ENCODE measurements around the gene CDK17. TPM values are rescaled to one million over a fixed set of nuclear protein-coding genes. Genes with fewer than 3 reads are reported as not detected.

The CDK17 gene
- total RNA-seq, 2 experiments from 2014 or later: 38.0 to 39.4 TPM

GRCh38 chr12:96302687-96303310 lies 97.4 kb downstream of the CDK17 start:
- Mint-ChIP-seq H3K27ac (no peak overlapping the region), H3K36me3 (ENCODE audit: low read depth) (peaks cover 12% of the 10 kb centered on the region), H3K4me3 (no peak overlapping the region), H3K9me3 (ENCODE audit: low read depth) (no peaks in the 10 kb centered on the region), H3K4me1 (peaks cover 8% of the 10 kb centered on the region), H3K27me3 (no peaks in the 10 kb centered on the region)
- CTCF ChIA-PET: interaction anchor here (0.6 to 1.7 kb wide), 6 partner anchors 10 to 146 kb away, joined by 3 to 9 read pairs (median 4); no protein-coding TSS in a partner anchor
- ATAC-seq: no peak
- intact Hi-C loops (cut with DNase I, micrococcal nuclease): no loop called here
- POLR2A ChIA-PET: no interaction called here
- DNase-seq: no peak

GRCh38 chr12:96301732-96302131 lies 98.5 kb downstream of the CDK17 start:
- POLR2A ChIA-PET: no interaction called here
- ATAC-seq (no peak), DNase-seq (no peak)
- CTCF ChIA-PET: no interaction called here
- no peak overlapping the region for H3K27ac Mint-ChIP-seq
- H3K4me3 Mint-ChIP-seq: no peak overlapping the region
- peaks cover 16% of the 10 kb centered on the region for H3K36me3 Mint-ChIP-seq (ENCODE audit: low read depth)
- intact Hi-C loops (cut with DNase I, micrococcal nuclease): no loop called here
- H3K27me3 Mint-ChIP-seq: no peaks in the 10 kb centered on the region
- no peaks in the 10 kb centered on the region for H3K9me3 Mint-ChIP-seq (ENCODE audit: low read depth)
- peaks cover 9% of the 10 kb centered on the region for H3K4me1 Mint-ChIP-seq

DNA sequence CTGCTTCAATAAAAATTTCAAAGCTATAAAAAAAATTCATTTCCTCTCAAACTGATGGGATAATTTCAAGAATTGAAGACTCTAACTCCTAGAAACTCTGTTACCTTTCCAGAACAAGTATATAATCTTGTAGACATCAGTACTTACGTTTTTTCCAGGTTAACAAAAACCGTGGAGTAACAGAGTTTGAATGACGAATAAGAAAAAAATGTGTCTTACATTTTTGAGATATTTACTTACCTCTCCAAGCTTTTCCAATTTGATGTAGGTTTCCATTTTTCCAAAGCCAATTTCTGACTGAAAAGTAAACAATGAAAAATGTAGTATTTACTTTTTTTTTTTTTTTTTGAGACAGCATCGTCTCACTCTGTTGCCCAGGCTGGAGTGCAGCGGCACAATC lies 100.2 kb downstream of the CDK17 start:
- DNase-seq (no peak), ATAC-seq (no peak)
- ChIA-PET CTCF (interaction anchor here (1.6 kb wide), 1 partner anchor 10 kb away, joined by 9 read pairs; no protein-coding TSS in a partner anchor), POLR2A (no interaction called here)
- H3K36me3 Mint-ChIP-seq (ENCODE audit: low read depth): peaks cover 19% of the 10 kb centered on the region
- H3K27me3 Mint-ChIP-seq: no peaks in the 10 kb centered on the region
- H3K4me3 Mint-ChIP-seq: no peak overlapping the region
- intact Hi-C loops (cut with DNase I, micrococcal nuclease): no loop called here
- peaks cover 23% of the 10 kb centered on the region for H3K4me1 Mint-ChIP-seq
- H3K27ac Mint-ChIP-seq: no peak overlapping the region
- no peaks in the 10 kb centered on the region for H3K9me3 Mint-ChIP-seq (ENCODE audit: low read depth)

DNA sequence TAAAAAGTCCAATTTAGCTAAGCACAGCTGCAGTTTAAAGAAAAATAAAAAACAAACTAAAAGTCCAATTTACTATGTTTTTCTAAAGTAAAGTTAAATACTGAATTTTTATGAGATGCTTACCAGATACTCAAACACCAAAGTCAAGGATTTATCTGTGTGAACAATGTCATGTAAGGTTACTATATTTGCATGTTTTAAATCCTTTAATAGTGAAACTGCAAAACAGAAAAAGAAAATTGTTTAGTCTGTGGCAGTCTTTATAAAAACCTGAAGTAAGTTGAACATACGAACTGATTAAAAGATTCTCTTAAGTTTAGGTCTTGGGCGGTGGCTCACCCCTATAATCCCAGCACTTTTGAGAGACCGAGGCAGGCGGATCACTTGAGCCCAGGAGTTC lies 102.7 kb downstream of the CDK17 start:
- peaks cover 28% of the 10 kb centered on the region for H3K4me1 Mint-ChIP-seq
- no peak overlapping the region for H3K4me3 Mint-ChIP-seq
- no peaks in the 10 kb centered on the region for H3K27me3 Mint-ChIP-seq
- H3K27ac Mint-ChIP-seq: no peak overlapping the region
- DNase-seq: no peak
- CTCF ChIA-PET: interaction anchor here (0.7 to 1.0 kb wide), 2 partner anchors 47 to 109 kb away, joined by 3 read pairs; no protein-coding TSS in a partner anchor
- H3K36me3 Mint-ChIP-seq (ENCODE audit: low read depth): peaks cover 26% of the 10 kb centered on the region
- POLR2A ChIA-PET: no interaction called here
- no peaks in the 10 kb centered on the region for H3K9me3 Mint-ChIP-seq (ENCODE audit: low read depth)
- intact Hi-C loops (cut with DNase I, micrococcal nuclease): loop anchor here in 1 of 2 experiments (5.0 kb wide), 1 partner anchor 100 kb away; no protein-coding TSS in a partner anchor
- no peak for ATAC-seq

GRCh38 chr12:96295532-96296160 lies 104.6 kb downstream of the CDK17 start:
- Mint-ChIP-seq H3K36me3 (ENCODE audit: low read depth) (peaks cover 27% of the 10 kb centered on the region), H3K27ac (peak overlapping the region; percentile 74), H3K4me1 (peaks cover 25% of the 10 kb centered on the region), H3K9me3 (ENCODE audit: low read depth) (no peaks in the 10 kb centered on the region), H3K27me3 (no peaks in the 10 kb centered on the region), H3K4me3 (no peak overlapping the region)
- ATAC-seq (peak; percentile 93), DNase-seq (no peak)
- intact Hi-C loops (cut with DNase I, micrococcal nuclease): loop anchor here in 1 of 2 experiments (5.0 kb wide), 1 partner anchor 102 kb away; no protein-coding TSS in a partner anchor
- CTCF ChIA-PET: interaction anchor here (0.6 to 1.2 kb wide), 8 partner anchors 11 to 260 kb away, joined by 3 to 4 read pairs (median 3); partner anchors contain the start of genes CFAP54 and LTA4H
- POLR2A ChIA-PET: interaction anchor here (0.6 kb wide), 1 partner anchor 191 kb away, joined by 3 read pairs; no protein-coding TSS in a partner anchor

GRCh38 chr12:96294831-96295230 lies 105.4 kb downstream of the CDK17 start:
- Mint-ChIP-seq H3K4me3 (no peak overlapping the region), H3K9me3 (ENCODE audit: low read depth) (no peaks in the 10 kb centered on the region), H3K36me3 (ENCODE audit: low read depth) (peaks cover 26% of the 10 kb centered on the region), H3K4me1 (peaks cover 25% of the 10 kb centered on the region), H3K27ac (no peak overlapping the region), H3K27me3 (no peaks in the 10 kb centered on the region)
- CTCF ChIA-PET: interaction anchor here (0.6 to 1.2 kb wide), 5 partner anchors 10 to 259 kb away, joined by 3 read pairs; partner anchors contain the start of genes CFAP54 and LTA4H
- DNase-seq: no peak
- POLR2A ChIA-PET: no interaction called here
- ATAC-seq: no peak
- intact Hi-C loops (cut with DNase I, micrococcal nuclease): loop anchor here in 1 of 2 experiments (5.0 kb wide), 1 partner anchor 102 kb away; no protein-coding TSS in a partner anchor

- ChIA-PET CTCF (interaction anchor here (0.6 to 1.5 kb wide), 6 partner anchors 10 to 276 kb away, joined by 3 to 4 read pairs (median 3); no protein-coding TSS in a partner anchor), POLR2A (no interaction called here)
- DNase-seq (no peak), ATAC-seq (no peak)
- Mint-ChIP-seq H3K4me1 (peaks cover 27% of the 10 kb centered on the region), H3K27me3 (no peaks in the 10 kb centered on the region), H3K36me3 (ENCODE audit: low read depth) (peaks cover 28% of the 10 kb centered on the region), H3K9me3 (ENCODE audit: low read depth) (no peaks in the 10 kb centered on the region), H3K27ac (no peak overlapping the region), H3K4me3 (no peak overlapping the region)
- intact Hi-C loops (cut with DNase I, micrococcal nuclease): no loop called here
Measured at GRCh38 chr12:96293093-96293492, 107.1 kb downstream of the CDK17 start.

DNA sequence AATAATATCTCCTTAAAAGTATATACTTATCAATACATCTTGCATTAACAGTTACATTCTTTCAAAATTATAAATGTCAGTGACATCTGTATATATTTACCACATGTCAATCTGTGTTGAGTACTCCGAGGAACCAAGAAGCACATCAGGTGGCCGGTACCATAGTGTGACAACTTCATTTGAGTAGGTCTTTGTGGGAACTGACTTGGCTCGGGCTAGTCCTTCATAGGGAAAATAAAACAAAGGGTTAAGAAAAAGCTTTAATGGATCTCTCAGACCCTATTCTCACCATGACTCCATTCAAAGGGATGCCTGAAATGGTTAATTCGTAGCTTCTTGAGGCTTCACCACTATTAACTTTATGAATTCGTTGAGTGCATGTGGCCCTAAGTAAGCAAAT lies 111.2 kb downstream of the CDK17 start:
- Mint-ChIP-seq H3K27me3 (no peaks in the 10 kb centered on the region), H3K27ac (no peak overlapping the region), H3K4me1 (peaks cover 9% of the 10 kb centered on the region), H3K4me3 (no peak overlapping the region), H3K36me3 (ENCODE audit: low read depth) (peaks cover 44% of the 10 kb centered on the region), H3K9me3 (ENCODE audit: low read depth) (no peaks in the 10 kb centered on the region)
- ChIA-PET POLR2A (no interaction called here), CTCF (interaction anchor here (0.7 to 2.0 kb wide), 5 partner anchors 10 to 228 kb away, joined by 3 to 9 read pairs (median 3); no protein-coding TSS in a partner anchor)
- intact Hi-C loops (cut with DNase I, micrococcal nuclease): no loop called here
- DNase-seq: no peak
- no peak for ATAC-seq

DNA sequence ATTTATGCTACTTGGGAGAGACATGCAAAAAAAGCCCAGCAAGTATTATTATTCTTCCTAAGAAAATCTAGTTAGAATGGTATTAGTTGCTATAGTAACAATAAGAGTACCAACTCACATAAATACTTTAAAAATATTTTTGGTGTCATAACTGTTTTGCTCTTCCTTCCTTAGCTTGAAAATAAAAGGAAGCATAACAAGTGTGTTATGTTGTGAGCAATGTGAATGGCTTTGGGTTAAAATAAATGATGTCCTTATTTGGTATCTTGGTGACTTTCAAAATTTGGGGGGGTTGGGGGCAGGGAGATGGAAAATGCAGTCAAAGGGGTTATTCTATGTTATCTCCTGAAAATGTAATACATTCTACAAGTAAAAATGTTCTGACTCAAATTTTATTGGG lies 115.1 kb downstream of the CDK17 start:
- ATAC-seq: no peak
- Mint-ChIP-seq H3K4me1 (peaks cover 9% of the 10 kb centered on the region), H3K27ac (no peak overlapping the region), H3K4me3 (no peak overlapping the region), H3K9me3 (ENCODE audit: low read depth) (no peaks in the 10 kb centered on the region), H3K27me3 (no peaks in the 10 kb centered on the region), H3K36me3 (ENCODE audit: low read depth) (peaks cover 58% of the 10 kb centered on the region)
- no peak for DNase-seq
- ChIA-PET CTCF (interaction anchor here (0.6 kb wide), 1 partner anchor 10 kb away, joined by 3 read pairs; no protein-coding TSS in a partner anchor), POLR2A (no interaction called here)
- intact Hi-C loops (cut with DNase I, micrococcal nuclease): no loop called here

DNA sequence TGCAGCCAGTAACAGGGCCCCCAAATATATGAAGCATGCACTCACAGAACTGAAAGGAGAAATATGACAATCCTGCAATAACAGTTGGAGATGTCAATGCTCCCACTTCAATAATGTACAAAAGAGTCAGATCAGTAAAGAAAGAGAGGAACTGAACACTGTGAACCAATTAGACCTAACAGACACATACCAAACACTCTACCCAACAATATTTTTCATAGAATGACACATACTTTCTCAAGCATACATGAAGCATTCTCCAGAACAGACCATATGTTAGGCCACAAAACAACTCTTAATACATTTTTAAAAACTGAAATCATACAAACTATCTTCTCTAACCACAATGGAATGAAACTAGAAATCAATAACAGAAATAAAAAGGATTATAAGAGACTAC lies 125.9 kb downstream of the CDK17 start:
- no peak for DNase-seq
- Mint-ChIP-seq H3K36me3 (ENCODE audit: low read depth) (peaks cover 57% of the 10 kb centered on the region), H3K27me3 (no peaks in the 10 kb centered on the region), H3K4me3 (no peak overlapping the region), H3K9me3 (ENCODE audit: low read depth) (no peaks in the 10 kb centered on the region), H3K27ac (peak overlapping the region; percentile 76), H3K4me1 (peaks cover 29% of the 10 kb centered on the region)
- ChIA-PET CTCF (no interaction called here), POLR2A (no interaction called here)
- ATAC-seq: peak; percentile 82
- intact Hi-C loops (cut with DNase I, micrococcal nuclease): no loop called here

- peaks cover 64% of the 10 kb centered on the region for H3K36me3 Mint-ChIP-seq (ENCODE audit: low read depth)
- peaks cover 39% of the 10 kb centered on the region for H3K4me1 Mint-ChIP-seq
- no peaks in the 10 kb centered on the region for H3K9me3 Mint-ChIP-seq (ENCODE audit: low read depth)
- DNase-seq: no peak
- H3K4me3 Mint-ChIP-seq: no peak overlapping the region
- intact Hi-C loops (cut with DNase I, micrococcal nuclease): no loop called here
- POLR2A ChIA-PET: interaction anchor here (0.6 kb wide), 1 partner anchor 44 kb away, joined by 4 read pairs; no protein-coding TSS in a partner anchor
- peak overlapping the region; percentile 64 for H3K27ac Mint-ChIP-seq
- CTCF ChIA-PET: interaction anchor here (0.9 kb wide), 1 partner anchor 215 kb away, joined by 3 read pairs; no protein-coding TSS in a partner anchor
- no peaks in the 10 kb centered on the region for H3K27me3 Mint-ChIP-seq
- ATAC-seq: peak; percentile 59
Measured at GRCh38 chr12:96271469-96272199, 128.6 kb downstream of the CDK17 start.

Data from activated CD4-positive, alpha-beta T cell treated with anti-CD3 and anti-CD28 coated beads for 36 hours (primary cell).